K562 (cell line): Measurements from ENCODE around the gene TSSK1B. TPM values are rescaled to one million over a fixed set of nuclear protein-coding genes. Genes with fewer than 3 reads are reported as not detected.

Experiments used
- ATAC-seq: fragments of 200-7000 bp; cut with Tn5 transposase; 3 replicates; pipeline ENCODE4 v1.9.1; 2020; ENCODE audit warnings: moderate library complexity
- BruUV-seq: library from RNA; stranded (reverse); fragments of 400-500 nt; replicated peaks from 2 replicates; lab custom pipeline; 2021; lab: Mats Ljungman, UMichigan
- CTCF ChIA-PET: fragments of 300-600 bp; formaldehyde crosslinking; extraction: SDS; loops from one replicate; lab custom pipeline; 2021; ENCODE audit warnings: low intra/inter-chr PET ratio; lab: Yijun Ruan, JAX
- POLR2A ChIA-PET: fragments of 300-600, 350-650 bp; sonication (Branson Sonifier 250); formaldehyde crosslinking; extraction: SDS; loops from one replicate; lab custom pipeline; 2021; ENCODE audit warnings: antibody characterized with exemption, inconsistent platforms; lab: Yijun Ruan, JAX
- DNase-seq, 4 experiments: peaks; one replicate each; pipeline versions ENCODE4 v3.0.0 to v3.0.0-alpha.2; 2011 to 2018; ENCODE audit warnings: low spot score in 3 of 4, mixed read lengths in 3 of 4; ENCODE audit errors: extremely low read depth in 1 of 4
- FAIRE-seq: peaks from 2 replicates; lab custom pipeline; 2011; peaks lifted over from hg19 to GRCh38; lab: Jason Lieb, UNC
- H2AFZ ChIP-seq: 2 replicates; pipeline ENCODE4 v1.6.0; 2011; ENCODE audit warnings: low read depth, low read length, control low read depth, inconsistent platforms
- H3K27ac ChIP-seq: fragments of 200-600 bp; 3 replicates; pipeline ENCODE4 v1.8.0; 2011; ENCODE audit warnings: low read depth, mild to moderate bottlenecking, control low read depth, inconsistent platforms, low read length, moderate library complexity, mixed read lengths; ENCODE audit errors: extremely low read depth
- H3K27me3 ChIP-seq, 2 experiments: fragments of 300-600 bp in 1 of 2; 2 replicates in 1 of 2; 3 replicates in 1 of 2; pipeline versions ENCODE4 v1.6.0 to v1.8.0; 2011; ENCODE audit warnings: inconsistent platforms in 2 of 2, low read length in 2 of 2, mild to moderate bottlenecking in 1 of 2, mixed read lengths in 1 of 2, moderate library complexity in 1 of 2; ENCODE audit not compliant: control insufficient read depth in 2 of 2, insufficient read depth in 2 of 2
- H3K36me3 ChIP-seq: fragments of 300-600 bp; 3 replicates; pipeline ENCODE4 v1.8.0; 2011; ENCODE audit warnings: mild to moderate bottlenecking, low read length, inconsistent platforms; ENCODE audit not compliant: control insufficient read depth, insufficient read depth
- H3K4me1 ChIP-seq, 2 experiments: fragments of 200-600 bp in 1 of 2; replicated peaks in 1 of 2; 2 replicates in 1 of 2; 3 replicates in 1 of 2; pipeline versions ENCODE4 v1.5.1 to v1.8.0; 2011; ENCODE audit warnings: inconsistent platforms in 2 of 2, low read length in 2 of 2, mild to moderate bottlenecking in 1 of 2, mixed read lengths in 1 of 2, moderate library complexity in 1 of 2; ENCODE audit not compliant: control insufficient read depth in 2 of 2, insufficient read depth in 2 of 2
- H3K4me2 ChIP-seq: 2 replicates; pipeline ENCODE4 v1.6.1; 2011; ENCODE audit warnings: low read length, control low read depth, inconsistent platforms, mixed read lengths; ENCODE audit not compliant: insufficient read depth
- H3K4me3 ChIP-seq: fragments of 200-600 bp; sonication (generic), shearing (Covaris generic); 2 replicates; pipeline ENCODE4 v1.5.1; 2016; ENCODE audit warnings: control low read depth, inconsistent platforms
- H3K79me2 ChIP-seq: fragments of 200-600 bp; 3 replicates; pipeline ENCODE4 v1.8.0; 2011; ENCODE audit warnings: low read length, inconsistent platforms; ENCODE audit not compliant: control insufficient read depth, insufficient read depth
- H3K9ac ChIP-seq, 2 experiments: 2 replicates each; pipeline versions ENCODE4 v1.6.0 to v1.6.1; 2011; ENCODE audit warnings: low read depth in 2 of 2, low read length in 2 of 2, control low read depth in 1 of 2, inconsistent platforms in 1 of 2, mild to moderate bottlenecking in 1 of 2, mixed read lengths in 1 of 2; ENCODE audit not compliant: insufficient read depth in 1 of 2
- H3K9me1 ChIP-seq: one replicate; pipeline ENCODE4 v1.6.0; 2011; ENCODE audit warnings: inconsistent platforms, mild to moderate bottlenecking, low read length, moderate library complexity; ENCODE audit not compliant: control insufficient read depth, insufficient read depth
- H3K9me3 ChIP-seq: replicated peaks from 2 replicates; pipeline ENCODE4 v1.5.1; 2011; ENCODE audit warnings: low read depth, low read length, inconsistent platforms; ENCODE audit not compliant: control insufficient read depth, insufficient read depth
- H4K20me1 ChIP-seq: replicated peaks from 2 replicates; pipeline ENCODE4 v1.6.1; 2011; ENCODE audit warnings: low read length, inconsistent platforms, mixed read lengths; ENCODE audit not compliant: control insufficient read depth, insufficient read depth
- ARID4B ChIP-seq: sonication (generic); formaldehyde crosslinking; IDR thresholded peaks from 2 replicates; pipeline ENCODE4 v1.8.0; 2022; ENCODE audit warnings: mild to moderate bottlenecking, missing genetic modification reagents
- ELF2 ChIP-seq: fragments of 250-450 bp; sonication (Bioruptor Pico); IDR thresholded peaks from 2 replicates; pipeline ENCODE4 v1.5.0; 2021; ENCODE audit warnings: mild to moderate bottlenecking
- IRF2 ChIP-seq: sonication (generic); formaldehyde crosslinking; IDR thresholded peaks from 2 replicates; pipeline ENCODE4 v1.8.1; 2022; ENCODE audit warnings: mild to moderate bottlenecking, missing genetic modification reagents
- SRF ChIP-seq, 2 experiments: fragments of 250-450, 450-650 bp in 1 of 2; sonication (Bioruptor Pico) in 1 of 2; sonication (generic) in 1 of 2; formaldehyde crosslinking; IDR thresholded peaks; 2 replicates each; pipeline versions ENCODE4 v1.5.0 to v1.5.1; 2020 to 2022; ENCODE audit warnings: mild to moderate bottlenecking in 1 of 2, missing genetic modification reagents in 1 of 2
- ZFP1 ChIP-seq: fragments of 450-650 bp; formaldehyde crosslinking; IDR thresholded peaks from 2 replicates; pipeline ENCODE4 v1.4.0; 2020; ENCODE audit warnings: mild to moderate bottlenecking, mixed read lengths
- ZHX1 ChIP-seq: fragments of 150-350 bp; conservative IDR thresholded peaks from 2 replicates; pipeline ENCODE4 v1.6.1; 2014; ENCODE audit warnings: low read length
- WGBS: fragments of 100-300 bp; shearing (Covaris generic); methylation state at CpG from one replicate; pipeline ENCODE4 v1.1.6; 2016; ENCODE audit warnings: low coverage, mixed read lengths; ENCODE audit not compliant: insufficient coverage; ENCODE audit errors: missing lambda C conversion rate; 5-methylcytosine and 5-hydroxymethylcytosine counted together
- in situ Hi-C: fragments of 300-500 bp; cut with MboI; formaldehyde crosslinking; loops from 4 replicates; pipeline ENCODE4 v1.15.0; 2018; ENCODE audit warnings: inconsistent platforms, mixed read lengths
- intact Hi-C: fragments of 100-400 bp; cut with micrococcal nuclease; formaldehyde crosslinking; loops from 2 replicates; pipeline ENCODE4 v1.14.2; 2022
- polyA plus RNA-seq, 8 experiments: library from polyadenylated mRNA; depleted of rRNA in 4 of 8; stranded (reverse) in 5 of 8; unstranded in 3 of 8; fragments of >200 nt; fragmentation: Nextera tagmentation in 2 of 8; fragmentation: Illumina TruSeq in 1 of 8; extraction: Ambion mirVana in 2 of 8; extraction: Trizol in 1 of 8; gene quantifications; 2 replicates each; pipeline versions ENCODE4 v1.2.1 to v1.2.3, GENCODE V29; 2011 to 2014; ENCODE audit warnings: inconsistent platforms in 1 of 8, missing spikeins in 1 of 8
- total RNA-seq, 7 experiments: library from RNA; depleted of rRNA in 6 of 7; stranded (reverse); fragments of >200 nt in 6 of 7; fragmentation: Illumina TruSeq in 2 of 7; extraction: Trizol in 2 of 7; gene quantifications; 2 replicates each; pipeline versions ENCODE4 v1.2.1 to v1.2.3, GENCODE V29; 2011 to 2021; ENCODE audit warnings: low replicate concordance in 1 of 7

TSSK1B gene
- total and polyA plus RNA-seq, 9 of the 15 experiments (the other 6 are each of a cell fraction or from before 2014, with no cell fraction given), result not detected

GRCh38 chr5:113425909-113426308 lies 8.9 kb downstream of the TSSK1B start:
- TF ChIP-seq ZHX1 (no peak), SRF (CRISPR knock-in tag; IDR thresholded peaks at IDR 0.05) (no peak), ARID4B (CRISPR knock-in tag) (no peak), IRF2 (CRISPR knock-in tag) (no peak), ZFP1 (no peak), ELF2 (CRISPR knock-in tag) (no peak)
- no peaks in the 10 kb centered on the region for H3K4me1 ChIP-seq
- no peaks in the 10 kb centered on the region for H3K79me2 ChIP-seq
- in situ Hi-C loops, result no loop called here
- H3K4me2 ChIP-seq, result no peak overlapping the region
- POLR2A ChIA-PET, result no interaction called here
- peaks cover 0 to 5% of the 10 kb centered on the region in 2 experiments; a peak in 4 of 5 replicates for H3K27me3 ChIP-seq
- ATAC-seq (no peak), DNase-seq (no peak), FAIRE-seq (no peak)
- H3K9me3 ChIP-seq, result no peaks in the 10 kb centered on the region
- H4K20me1 ChIP-seq, result no peaks in the 10 kb centered on the region
- H3K27ac ChIP-seq, result no peak overlapping the region
- no TSS peak for BruUV-seq
- H3K4me3 ChIP-seq, result no peak overlapping the region
- no peak overlapping the region for H2AFZ ChIP-seq
- CTCF ChIA-PET, result no interaction called here
- peak overlapping the region in 1 of 2 experiments; percentile 30; a peak in 1 of 4 replicates for H3K9ac ChIP-seq
- no peaks in the 10 kb centered on the region for H3K36me3 ChIP-seq
- no peaks in the 10 kb centered on the region for H3K9me1 ChIP-seq
- intact Hi-C loops, result no loop called here
- WGBS, result 2% methylated on average over 3 of the region's 3 CpGs
